Mucosa of gallbladder (tissue), 1 donor: Measurements from ENCODE around the gene ACACB. TPM values are rescaled to one million over a fixed set of nuclear protein-coding genes. Genes with fewer than 3 reads are reported as not detected.

Experiments
- DNase-seq: peaks from one replicate; pipeline ENCODE4 v3.0.0-alpha.2; 2020; ENCODE audit warnings: low spot score
- total RNA-seq: library from RNA; stranded (reverse); gene quantifications from one replicate; pipeline ENCODE4 v1.2.1, GENCODE V29; 2021
- donor health status: DM: no; HTN: no; CAD: no.

ACACB gene
- total RNA-seq, 1 donor from 2014 or later, result 56.9 TPM

DNA sequence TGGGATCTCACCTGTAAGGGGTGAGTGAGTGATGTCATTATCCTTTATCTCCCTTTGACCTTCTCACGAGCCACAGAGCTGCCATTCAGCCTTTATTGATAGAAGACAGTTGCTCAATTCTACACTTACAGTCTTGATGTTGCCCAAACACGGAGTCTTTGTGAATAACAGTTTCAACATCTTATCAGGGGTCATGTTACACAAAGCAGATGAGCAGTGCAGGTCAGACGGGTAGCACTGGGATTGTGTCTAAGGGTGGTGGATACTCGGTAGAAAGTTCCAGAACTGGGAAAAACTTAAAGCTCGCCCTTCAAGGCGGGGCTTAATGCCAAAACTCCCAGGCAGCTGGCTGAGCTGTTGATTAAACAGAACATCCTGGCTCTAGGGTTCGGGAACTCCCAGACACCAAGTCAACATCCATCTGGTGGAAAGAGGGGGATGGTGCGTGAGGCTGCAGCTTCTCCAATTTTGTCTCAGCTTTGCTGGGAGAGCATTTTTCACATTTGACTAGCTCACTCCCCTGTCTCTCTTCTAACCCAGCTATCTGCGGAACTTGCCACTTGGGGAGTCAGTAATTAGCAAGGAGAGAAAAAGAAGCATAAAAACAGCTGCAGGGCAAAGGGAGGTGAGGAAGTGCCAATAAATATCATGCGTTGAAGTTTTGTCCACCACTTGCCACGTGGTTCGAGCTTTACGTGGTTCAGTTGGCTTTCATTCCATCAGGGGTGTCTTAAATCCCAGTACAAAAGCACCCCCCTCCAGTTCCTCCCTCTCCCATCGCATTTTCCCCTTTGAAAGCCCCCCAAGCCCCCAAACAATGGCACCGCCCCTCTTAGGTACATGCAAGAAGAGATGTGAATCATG lies 161.7 kb downstream of the ACACB start:
- DNase-seq, result peak; percentile 50

DNA sequence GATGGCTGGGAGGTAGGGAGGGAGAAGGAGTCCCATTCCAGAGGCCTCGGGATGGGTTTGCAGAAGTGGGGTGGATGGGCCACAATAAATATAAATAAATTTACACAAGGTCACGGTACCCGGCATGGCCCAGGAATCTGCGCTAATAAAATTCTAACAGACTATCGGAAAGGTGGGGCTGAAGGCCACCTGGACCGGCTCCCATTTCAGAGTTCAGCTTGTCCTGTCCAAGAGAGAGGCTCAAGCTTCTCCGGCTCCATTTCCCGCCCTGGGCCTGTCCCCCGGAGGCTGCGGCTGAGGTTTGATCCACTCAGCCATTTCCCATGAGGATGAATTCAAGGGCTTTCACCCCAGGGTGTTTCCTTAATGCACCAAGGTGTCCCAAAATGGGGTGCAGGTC lies 162.5 kb downstream of the ACACB start:
- no peak for DNase-seq

- no peak for DNase-seq
Measured at GRCh38 chr12:109279525-109279924, 163.1 kb downstream of the ACACB start.

GRCh38 chr12:109281452-109281851 lies 165.1 kb downstream of the ACACB start:
- no peak for DNase-seq

DNA sequence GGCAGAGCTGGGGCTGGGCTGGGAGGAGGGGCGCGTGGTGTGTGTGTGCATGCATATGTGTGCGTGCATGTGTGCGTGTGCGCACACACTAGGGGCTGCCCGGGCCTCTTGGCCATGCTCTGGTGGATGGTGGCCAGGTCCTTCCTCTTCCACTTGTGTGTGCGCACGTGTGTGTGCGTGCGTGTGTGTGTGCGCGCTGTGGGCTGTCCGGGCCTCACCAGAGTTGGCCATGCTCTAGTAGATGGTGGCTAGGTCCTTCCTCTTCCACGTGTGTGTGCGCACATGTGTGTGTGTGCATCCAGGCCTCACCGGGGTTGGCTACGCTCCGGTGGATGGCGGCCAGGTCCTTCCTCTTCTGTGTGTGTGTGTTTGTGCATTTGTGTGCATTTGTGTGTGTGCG lies 168.0 kb downstream of the ACACB start:
- no peak for DNase-seq

GRCh38 chr12:109286252-109286651 lies 169.9 kb downstream of the ACACB start:
- DNase-seq, result no peak

DNA sequence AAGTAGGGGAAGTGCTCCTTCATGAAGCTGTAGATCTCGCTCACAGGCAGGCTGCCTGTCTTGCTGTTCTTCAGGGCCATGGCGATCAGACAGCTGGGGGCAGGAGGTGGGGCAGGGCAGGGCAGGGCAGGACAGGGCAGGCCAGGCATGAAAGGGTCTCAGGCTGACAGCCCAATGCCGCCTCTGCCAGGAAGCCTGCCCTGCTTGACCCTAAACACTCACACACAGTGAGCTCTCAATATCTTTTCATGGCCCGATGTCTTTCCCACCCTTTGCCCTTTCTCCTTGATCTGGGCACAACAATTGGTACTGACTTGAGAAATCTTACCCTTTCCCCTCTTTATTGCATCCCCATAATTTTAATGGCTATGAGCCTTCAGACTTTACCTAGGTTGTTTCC lies 170.3 kb downstream of the ACACB start:
- no peak for DNase-seq

DNA sequence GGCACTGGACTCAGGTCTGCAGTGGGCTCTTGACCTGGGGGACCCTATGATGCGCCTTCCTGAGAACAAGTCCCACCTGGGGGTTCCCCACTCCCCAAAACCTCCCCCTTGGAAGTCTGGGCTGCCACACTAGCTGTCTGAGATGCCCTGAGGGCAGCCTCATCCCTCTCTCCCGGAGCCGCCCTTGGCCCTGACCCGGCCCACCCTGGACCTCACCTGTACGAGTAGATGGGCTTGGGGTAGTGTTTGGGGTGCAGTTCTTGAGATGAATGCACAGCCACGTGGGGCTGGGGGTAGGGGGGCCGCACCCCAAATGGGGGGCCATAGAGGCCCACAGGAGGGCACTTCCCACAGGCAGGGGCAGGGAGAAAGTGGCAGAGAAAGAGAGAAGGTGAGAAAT lies 170.8 kb downstream of the ACACB start:
- DNase-seq, result no peak

- DNase-seq, result no peak
Measured at GRCh38 chr12:109287811-109288469, 171.6 kb downstream of the ACACB start.

DNA sequence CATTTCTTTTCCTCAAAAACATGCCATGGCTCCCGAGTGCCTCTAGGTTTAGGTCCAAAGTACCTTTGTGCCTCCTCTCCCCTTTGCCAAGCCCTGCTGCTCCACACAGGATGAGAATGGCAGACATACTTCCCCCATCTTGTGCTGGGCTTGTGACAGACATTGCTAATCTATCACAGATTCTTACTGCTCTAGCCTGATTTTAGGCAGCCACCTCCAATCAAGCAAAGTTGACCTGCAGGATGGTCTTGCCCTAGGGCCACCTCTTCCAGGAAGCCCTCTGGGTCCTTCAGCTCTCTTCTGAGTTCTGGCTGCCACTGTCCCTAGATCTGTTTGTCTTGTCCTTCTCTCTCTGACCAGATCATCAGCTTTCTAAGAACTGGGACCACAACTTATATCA lies 172.2 kb downstream of the ACACB start:
- no peak for DNase-seq

- DNase-seq, result no peak
Measured at GRCh38 chr12:109289004-109289403, 172.6 kb downstream of the ACACB start.

DNA sequence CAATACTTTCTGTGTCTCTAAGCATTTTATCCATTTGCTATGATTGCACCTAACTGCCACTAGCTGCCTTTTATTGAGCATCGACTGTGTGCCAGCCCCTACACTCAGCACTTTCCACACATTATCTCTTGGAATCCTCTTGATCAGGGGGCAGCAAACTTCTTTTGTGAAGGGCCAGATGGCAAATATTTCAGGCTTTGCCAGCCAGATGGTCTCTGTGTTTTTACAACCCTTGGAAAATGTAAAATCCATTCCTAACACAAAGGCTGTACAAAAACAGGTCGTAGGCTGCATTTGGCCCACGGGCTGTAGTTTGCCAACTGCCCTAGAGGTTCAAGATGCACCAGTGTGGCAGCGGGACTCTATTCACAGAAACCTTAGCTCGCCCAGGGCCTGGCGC lies 173.2 kb downstream of the ACACB start:
- DNase-seq, result no peak

- no peak for DNase-seq
Measured at GRCh38 chr12:109290061-109290460, 173.7 kb downstream of the ACACB start.

DNA sequence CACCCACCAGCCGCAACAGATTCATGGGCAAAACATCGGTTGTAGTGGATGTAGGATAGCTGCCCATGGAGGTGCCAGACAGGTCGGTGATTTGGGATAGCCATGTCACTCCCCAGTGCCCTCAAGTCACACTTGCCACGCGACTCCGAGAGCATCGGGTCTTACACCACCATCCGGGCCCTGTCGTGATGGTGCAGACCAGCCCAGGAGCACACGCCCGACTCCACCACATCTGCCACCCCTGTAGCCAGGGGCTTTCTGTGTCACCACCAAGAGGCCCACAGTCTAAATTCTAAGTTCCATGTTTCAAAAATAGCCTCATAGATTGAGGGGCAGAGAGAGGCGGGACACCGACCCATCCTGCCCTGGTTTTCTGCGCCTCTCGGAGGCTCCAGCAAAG lies 174.7 kb downstream of the ACACB start:
- no peak for DNase-seq

DNA sequence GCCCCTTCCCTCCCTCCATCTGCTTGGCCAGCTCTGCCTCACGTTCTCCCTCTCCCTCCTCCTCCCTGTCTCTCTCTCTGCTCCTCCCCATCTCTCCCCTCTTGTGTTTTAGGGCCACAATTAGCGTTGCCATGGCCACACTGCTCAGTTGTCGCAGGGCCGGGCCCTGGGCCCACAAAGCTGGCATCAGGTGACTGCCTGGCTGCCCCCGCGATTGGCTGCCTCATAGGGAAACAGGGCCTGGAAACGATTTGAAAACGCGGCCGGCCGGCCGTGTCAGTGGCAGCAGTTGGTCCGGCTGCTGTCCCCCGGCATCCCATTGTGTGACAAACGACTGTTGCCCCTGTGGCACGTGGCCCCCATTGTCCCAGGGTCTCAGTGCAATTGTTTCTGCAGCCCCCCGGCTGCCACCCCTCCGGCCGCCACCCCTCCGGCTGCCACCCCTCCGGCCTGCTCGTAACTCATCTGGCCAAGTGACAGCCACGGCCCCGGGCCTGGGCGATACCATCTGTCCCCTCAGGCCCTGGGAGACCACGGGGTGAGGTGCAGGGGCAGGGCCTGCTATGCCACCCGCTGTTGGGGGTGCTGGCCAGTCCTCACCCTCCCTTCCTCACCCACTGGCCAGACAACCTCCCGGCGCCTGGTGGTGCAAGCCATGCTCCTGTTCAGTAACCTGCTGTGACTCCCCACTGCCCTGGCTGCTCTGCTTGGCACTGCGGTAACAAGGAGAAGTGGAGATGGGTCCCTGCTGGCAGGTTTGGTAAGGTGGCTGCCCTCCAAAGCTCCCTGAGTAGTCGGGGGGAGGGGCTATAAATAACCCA lies 175.3 kb downstream of the ACACB start:
- peak; percentile 18 for DNase-seq

GRCh38 chr12:109292342-109292711 lies 175.9 kb downstream of the ACACB start:
- no peak for DNase-seq

- no peak for DNase-seq
Measured at GRCh38 chr12:109293106-109293505, 176.7 kb downstream of the ACACB start.

DNA sequence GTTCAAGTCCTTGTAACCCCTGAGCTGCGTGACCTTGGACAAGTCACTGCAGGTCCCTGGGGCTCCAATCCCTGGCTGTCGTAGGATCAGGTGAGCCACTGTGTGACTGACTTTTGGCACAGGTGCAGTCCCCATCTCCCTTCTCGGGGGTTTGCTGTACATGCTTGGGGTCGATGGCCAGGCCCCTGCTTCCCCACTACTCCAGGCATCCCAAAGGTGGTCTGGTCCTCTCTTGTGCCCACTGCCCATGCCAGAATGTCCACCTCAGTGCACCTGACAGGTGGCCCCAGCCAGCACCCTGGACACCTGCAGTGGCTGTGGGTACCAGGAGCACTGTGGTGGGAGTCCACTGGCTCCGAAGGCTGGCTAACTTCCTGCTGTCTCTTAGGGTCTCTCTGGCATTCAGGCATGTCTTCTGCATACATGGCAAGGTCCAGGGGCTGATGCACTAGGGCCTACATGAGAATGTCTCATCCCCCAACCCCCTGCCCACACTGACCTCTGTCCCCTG lies 178.0 kb downstream of the ACACB start:
- no peak for DNase-seq

DNA sequence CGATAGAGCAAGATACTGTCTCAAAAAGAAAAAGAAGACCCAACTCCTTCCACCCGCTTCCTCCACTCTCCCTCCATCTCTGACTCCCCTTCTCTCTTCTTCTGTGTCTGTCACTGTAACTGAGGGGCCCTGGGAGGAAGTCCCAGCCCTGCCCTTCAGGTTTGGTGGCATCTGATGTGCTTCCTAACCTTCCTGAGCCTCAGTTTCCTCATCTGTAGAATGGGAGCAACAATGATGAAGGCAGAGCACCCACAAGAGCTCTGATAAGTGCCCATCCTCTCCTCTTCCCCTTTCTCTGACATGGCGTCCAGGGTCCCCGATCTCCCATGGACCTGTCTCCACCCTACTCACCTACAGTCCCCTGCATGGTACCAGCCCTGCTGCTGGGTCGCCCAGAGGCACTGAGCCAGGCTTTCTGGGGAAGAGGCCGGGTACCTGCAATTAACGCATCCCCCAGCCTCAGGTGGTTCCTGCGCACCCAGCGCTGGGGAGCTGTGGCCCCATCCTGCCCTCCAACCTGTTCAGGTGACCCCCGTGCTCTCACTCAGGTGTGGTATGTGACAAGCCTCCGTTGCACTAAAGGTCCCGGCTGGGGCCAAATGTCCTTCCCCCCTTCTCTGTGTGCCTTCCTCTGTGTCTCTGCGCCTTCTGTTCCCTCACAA lies 179.5 kb downstream of the ACACB start:
- DNase-seq, result no peak

GRCh38 chr12:109296431-109296830 lies 180.0 kb downstream of the ACACB start:
- DNase-seq, result no peak

DNA sequence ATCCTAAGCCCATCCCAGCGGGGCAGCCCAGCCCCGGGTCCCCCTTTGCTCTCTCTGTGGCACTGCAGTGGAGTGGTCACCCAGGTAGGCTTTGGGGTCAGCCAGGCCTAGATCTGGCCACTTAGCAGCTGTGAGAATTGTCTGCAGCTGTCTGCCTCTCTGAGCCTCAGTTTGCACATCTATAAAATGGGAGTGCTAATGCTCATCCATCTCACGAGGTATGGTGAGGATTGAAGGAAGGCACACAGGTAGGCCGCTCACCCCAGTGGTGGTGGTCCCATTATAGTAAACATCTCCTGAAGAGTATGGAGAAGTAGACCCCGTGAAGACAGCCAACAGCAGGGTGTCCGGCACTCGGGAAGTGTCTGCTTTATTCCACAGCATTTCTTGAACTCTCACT lies 183.5 kb downstream of the ACACB start:
- no peak for DNase-seq

GRCh38 chr12:109301643-109302168 lies 185.3 kb downstream of the ACACB start:
- DNase-seq, result no peak
